Kidney epithelial cell (primary cell): ENCODE results near the gene TRIM45. TPM values are rescaled to one million over a fixed set of nuclear protein-coding genes. Genes with fewer than 3 reads are reported as not detected.

Source experiments
- DNase-seq: peaks from one replicate; pipeline ENCODE4 v3.0.0-alpha.2; 2010; ENCODE audit warnings: low read depth
- H3K27me3 ChIP-seq: 2 replicates; pipeline ENCODE4 v1.6.0; 2011; ENCODE audit warnings: low read length; ENCODE audit not compliant: control insufficient read depth, insufficient read depth
- H3K36me3 ChIP-seq: 2 replicates; pipeline ENCODE4 v1.5.1; 2011; ENCODE audit warnings: low read length; ENCODE audit not compliant: control insufficient read depth, insufficient read depth
- H3K4me3 ChIP-seq: 2 replicates; pipeline ENCODE4 v1.5.1; 2011; ENCODE audit warnings: low read depth, mild to moderate bottlenecking, control low read depth, low read length
- CTCF ChIP-seq: IDR thresholded peaks from 2 replicates; pipeline ENCODE4 v1.5.1; 2011; ENCODE audit warnings: mild to moderate bottlenecking, moderate library complexity, low read length, control low read depth, inconsistent platforms; ENCODE audit not compliant: insufficient read depth, poor library complexity, severe bottlenecking
- total RNA-seq: library from RNA; depleted of rRNA; stranded (reverse); fragments of >200 nt; gene quantifications from 2 replicates; pipeline ENCODE4 v1.2.3, GENCODE V29; 2015

The TRIM45 gene
- total RNA-seq, 1 donor from 2014 or later, result 7.4 TPM

- TF ChIP-seq CTCF, result peak; percentile 42
- Histone ChIP-seq H3K4me3 (no peak overlapping the region), H3K27me3 (no peaks in the 10 kb centered on the region), H3K36me3 (no peaks in the 10 kb centered on the region)
- DNase-seq, result peak; percentile 61
Measured at GRCh38 chr1:117093870-117094621, 27.5 kb downstream of the TRIM45 start.

- Histone ChIP-seq H3K36me3 (peaks cover 2% of the 10 kb centered on the region), H3K4me3 (no peak overlapping the region), H3K27me3 (no peaks in the 10 kb centered on the region)
- TF ChIP-seq CTCF, result no peak
- DNase-seq, result peak; percentile 93
Measured at GRCh38 chr1:117093091-117093534, 28.4 kb downstream of the TRIM45 start.

- no peak overlapping the region for H3K4me3 ChIP-seq
- no peak for DNase-seq
- H3K27me3 ChIP-seq, result no peaks in the 10 kb centered on the region
- TF ChIP-seq CTCF, result no peak
- H3K36me3 ChIP-seq, result peaks cover 2% of the 10 kb centered on the region
Measured at GRCh38 chr1:117092594-117092993, 29.0 kb downstream of the TRIM45 start.

- TF ChIP-seq CTCF, result no peak
- peaks cover 4% of the 10 kb centered on the region for H3K36me3 ChIP-seq
- H3K4me3 ChIP-seq, result no peak overlapping the region
- DNase-seq, result no peak
- no peaks in the 10 kb centered on the region for H3K27me3 ChIP-seq
Measured at GRCh38 chr1:117089996-117090395, 31.6 kb downstream of the TRIM45 start.

- no peak for TF ChIP-seq CTCF
- Histone ChIP-seq H3K27me3 (no peaks in the 10 kb centered on the region), H3K36me3 (peaks cover 4% of the 10 kb centered on the region), H3K4me3 (no peak overlapping the region)
- DNase-seq, result no peak
Measured at GRCh38 chr1:117087686-117088085, 33.9 kb downstream of the TRIM45 start.

- H3K36me3 ChIP-seq, result peaks cover 6% of the 10 kb centered on the region
- DNase-seq, result no peak
- no peak for TF ChIP-seq CTCF
Measured at GRCh38 chr1:117084231-117084630, 37.3 kb downstream of the TRIM45 start.

More at GRCh38 chr1:117084231-117084630, 37.3 kb downstream of the TRIM45 start:
- Histone ChIP-seq H3K4me3 (no peak overlapping the region), H3K27me3 (no peaks in the 10 kb centered on the region)
